ENCODE results near the gene PHF13.

Gene PHF13

GRCh38 chr1:6602669-6603237 lies 10.8 kb upstream of the PHF13 start, which contains the start of gene KLHL21:
KLHL21 (minus strand) TSS chr1:6602869; CDS start chr1:6602817, 52 bp downstream.
- DNase-seq (ENCODE audit: low spot score): peak; percentile 87

GRCh38 chr1:6603238-6603914 lies 10.2 kb upstream of the PHF13 start:
- peak; percentile 32 for DNase-seq (ENCODE audit: low spot score)

GRCh38 chr1:6603915-6604558 lies 9.5 kb upstream of the PHF13 start:
- peak; percentile 82 for DNase-seq (ENCODE audit: low spot score)

GRCh38 chr1:6612641-6613360 lies 730 bp upstream of the PHF13 start:
- peak; percentile 67 for DNase-seq (ENCODE audit: low spot score)

GRCh38 chr1:6614019-6614928 lies 743 bp downstream of the PHF13 start:
- peak; percentile 58 for DNase-seq (ENCODE audit: low spot score)

GRCh38 chr1:6614929-6615785 lies 1.6 kb downstream of the PHF13 start:
- DNase-seq (ENCODE audit: low spot score): no peak

- DNase-seq (ENCODE audit: low spot score): no peak
Observed at GRCh38 chr1:6619045-6619444, 5.5 kb downstream of the PHF13 start.

GRCh38 chr1:6621429-6622391 lies 8.2 kb downstream of the PHF13 start:
- no peak for DNase-seq (ENCODE audit: low spot score)

GRCh38 chr1:6622396-6623152 lies 9.0 kb downstream of the PHF13 start:
- DNase-seq (ENCODE audit: low spot score): no peak

GRCh38 chr1:6623269-6623965 lies 9.9 kb downstream of the PHF13 start:
- DNase-seq (ENCODE audit: low spot score): no peak

GRCh38 chr1:6624710-6625583 lies 11.4 kb downstream of the PHF13 start, which contains the start of gene THAP3:
THAP3 (plus strand) TSS chr1:6624868; CDS start chr1:6625219, 351 bp downstream.
- DNase-seq (ENCODE audit: low spot score): peak; percentile 90

GRCh38 chr1:6625584-6626149 lies 12.1 kb downstream of the PHF13 start:
- no peak for DNase-seq (ENCODE audit: low spot score)

GRCh38 chr1:6627031-6627430 lies 13.5 kb downstream of the PHF13 start:
- DNase-seq (ENCODE audit: low spot score): no peak

- DNase-seq (ENCODE audit: low spot score): no peak
Observed at GRCh38 chr1:6627841-6628545, 14.5 kb downstream of the PHF13 start.

- DNase-seq (ENCODE audit: low spot score): no peak
Observed at GRCh38 chr1:6628971-6629479, 15.5 kb downstream of the PHF13 start.

- DNase-seq (ENCODE audit: low spot score): no peak
Observed at GRCh38 chr1:6630027-6630426, 16.5 kb downstream of the PHF13 start.

Measured in HuH-7 (cell line).